ENCODE data around the gene GSTT2B.
"Not testable (repeated sequence)": the region's sequence is repeated elsewhere in the genome, so short reads cannot be mapped to it uniquely, and the experiment has no call there.

GSTT2B gene, protein sequence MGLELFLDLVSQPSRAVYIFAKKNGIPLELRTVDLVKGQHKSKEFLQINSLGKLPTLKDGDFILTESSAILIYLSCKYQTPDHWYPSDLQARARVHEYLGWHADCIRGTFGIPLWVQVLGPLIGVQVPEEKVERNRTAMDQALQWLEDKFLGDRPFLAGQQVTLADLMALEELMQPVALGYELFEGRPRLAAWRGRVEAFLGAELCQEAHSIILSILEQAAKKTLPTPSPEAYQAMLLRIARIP

DNA sequence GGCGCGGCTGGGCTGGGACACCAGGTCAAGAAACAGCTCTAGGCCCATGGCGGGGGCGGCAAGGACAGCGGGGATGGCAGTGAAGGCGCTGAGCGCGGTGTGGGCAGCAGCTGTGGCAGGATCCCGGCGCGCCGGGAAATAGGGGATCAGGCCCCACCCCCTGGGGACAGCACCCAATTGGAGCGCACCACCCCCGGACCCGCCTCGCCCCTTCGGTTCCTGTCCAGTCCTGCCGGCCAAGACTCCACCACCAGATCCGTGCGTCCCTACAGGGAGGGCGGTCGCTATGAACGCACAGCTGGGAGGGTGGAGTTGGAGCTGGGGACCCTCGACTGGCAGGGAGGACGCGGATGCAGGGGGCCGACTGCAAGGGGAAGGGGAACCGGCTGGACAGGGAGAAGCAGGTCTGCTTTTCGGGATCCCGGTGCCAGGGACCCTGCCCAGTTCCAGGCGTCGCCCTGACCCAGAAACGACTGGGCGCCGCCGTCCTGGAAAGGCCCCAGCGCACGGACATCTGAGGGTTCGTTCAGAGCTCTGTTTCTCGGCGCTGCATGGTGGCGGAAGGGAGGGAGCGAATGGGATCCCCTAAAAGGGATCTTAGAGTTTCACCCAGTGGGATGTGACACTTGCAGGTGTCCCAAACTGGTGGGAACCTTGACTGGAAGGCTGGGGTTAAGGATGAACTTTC lies at the start of gene GSTT2B:
GSTT2B (minus strand) TSS at position 112 of the 688 bp plus-strand sequence; CDS start at position 48, 64 bp downstream.
- not testable (repeated sequence) for H3K27ac Mint-ChIP-seq; H3K36me3 Mint-ChIP-seq (ENCODE audit: low read depth); H3K27me3 Mint-ChIP-seq; H3K9me3 Mint-ChIP-seq; H3K4me3 Mint-ChIP-seq; H3K4me1 Mint-ChIP-seq (ENCODE audit: low read depth)

DNA sequence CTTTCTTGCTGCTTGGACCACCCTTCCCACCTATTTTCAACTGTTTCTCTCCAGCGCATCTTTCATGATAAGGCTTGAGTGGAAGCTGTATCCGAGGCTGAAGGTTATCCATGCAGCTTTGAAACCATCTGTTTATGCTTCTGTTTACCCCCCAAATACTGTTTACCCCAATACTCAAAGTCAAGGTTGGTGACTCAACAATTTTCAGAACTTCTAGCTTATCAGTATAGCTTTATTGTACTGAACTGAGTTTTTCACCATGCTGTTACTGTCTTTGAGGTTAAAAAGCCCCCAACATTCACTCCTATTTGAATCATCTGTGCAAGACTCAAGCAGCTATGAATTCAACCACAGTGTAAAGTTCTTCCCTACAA lies 49.0 kb upstream of the GSTT2B start:
- Mint-ChIP-seq H3K27ac (peak overlapping the region; percentile 4), H3K9me3 (no peaks in the 10 kb centered on the region), H3K36me3 (ENCODE audit: low read depth) (peaks cover 5% of the 10 kb centered on the region), H3K4me1 (ENCODE audit: low read depth) (peaks cover 35% of the 10 kb centered on the region), H3K4me3 (peak overlapping the region; percentile 47), H3K27me3 (no peaks in the 10 kb centered on the region)

DNA sequence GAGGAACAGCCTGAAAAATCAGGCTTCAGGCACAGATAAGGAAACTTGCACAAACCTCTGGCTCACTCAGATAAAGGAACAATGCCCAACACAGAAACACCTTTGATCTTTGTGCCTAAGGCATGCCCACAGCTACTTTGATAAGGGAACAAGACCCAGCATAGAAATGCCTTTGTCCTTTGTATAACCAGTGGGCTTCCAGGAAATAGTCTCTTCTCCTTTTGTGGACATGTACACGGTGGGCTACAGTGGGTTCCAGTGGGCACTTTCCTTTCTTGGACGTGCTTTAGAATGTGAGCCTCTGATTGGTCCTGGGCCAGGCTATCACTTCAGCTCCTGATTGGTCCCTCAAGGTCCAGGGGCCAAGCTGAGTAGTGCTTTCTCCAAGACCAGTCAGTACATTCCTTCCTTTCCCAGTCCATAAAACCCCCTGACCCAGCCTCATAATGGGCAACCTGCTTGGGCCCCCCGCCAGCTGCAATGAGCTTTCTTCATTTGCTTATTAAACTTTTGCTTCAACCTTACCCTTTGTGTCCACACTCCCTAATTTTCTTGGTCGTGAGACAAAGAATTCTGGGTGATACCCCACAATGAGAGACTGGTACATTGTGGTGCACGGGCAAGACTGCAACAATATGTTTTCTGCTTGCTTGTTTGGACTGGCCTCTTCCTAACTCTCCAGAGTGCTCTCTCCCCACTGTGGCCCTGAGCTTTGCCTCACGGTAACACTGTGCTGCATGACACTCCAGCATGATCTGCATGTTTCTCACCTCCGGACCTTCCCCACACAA lies 48.4 kb upstream of the GSTT2B start:
- Mint-ChIP-seq H3K27me3 (no peaks in the 10 kb centered on the region), H3K4me1 (ENCODE audit: low read depth) (peaks cover 31% of the 10 kb centered on the region), H3K4me3 (no peak overlapping the region), H3K9me3 (no peaks in the 10 kb centered on the region), H3K27ac (no peak overlapping the region), H3K36me3 (ENCODE audit: low read depth) (peaks cover 5% of the 10 kb centered on the region)

DNA sequence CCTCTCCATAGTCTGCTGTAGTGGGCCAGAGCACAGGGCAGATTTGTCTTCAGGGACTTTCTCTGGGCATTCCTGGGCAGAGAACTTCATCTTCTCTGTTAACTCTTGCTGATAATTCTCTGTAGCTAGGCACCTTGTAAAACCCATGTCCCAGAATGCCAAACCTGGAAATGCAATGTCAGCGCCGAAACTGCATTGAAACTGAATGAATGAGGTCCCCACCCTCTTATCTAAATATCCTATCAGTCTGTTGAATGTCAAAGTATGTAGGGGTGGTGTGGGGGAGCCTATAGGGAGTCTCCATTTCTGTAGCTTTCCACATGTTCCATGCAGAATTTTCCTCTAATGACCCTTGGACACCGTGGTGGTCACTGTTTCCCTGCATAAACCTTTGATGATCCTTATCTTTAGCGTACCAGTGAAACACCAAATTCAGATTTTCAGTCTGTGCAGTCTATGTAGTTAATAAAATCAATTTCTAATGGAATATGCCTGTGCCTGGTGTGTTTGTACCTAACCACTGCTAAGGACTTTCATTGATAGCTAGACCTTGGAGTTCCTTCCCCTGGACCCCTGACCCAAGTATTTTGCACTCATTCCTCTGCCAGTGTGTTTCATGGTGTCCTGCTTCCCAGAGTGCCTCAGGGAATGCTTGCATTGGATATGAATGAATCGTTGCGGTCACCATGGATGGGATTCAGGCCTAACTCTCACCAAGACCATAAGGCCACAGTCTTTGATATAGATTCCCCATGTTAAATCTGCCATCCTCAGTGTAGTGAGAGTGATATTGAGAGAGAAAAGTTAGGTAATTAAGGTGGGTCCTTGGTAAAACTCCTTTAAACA lies 47.6 kb upstream of the GSTT2B start:
- H3K27me3 Mint-ChIP-seq = no peaks in the 10 kb centered on the region
- H3K9me3 Mint-ChIP-seq = no peaks in the 10 kb centered on the region
- H3K27ac Mint-ChIP-seq = no peak overlapping the region
- H3K4me1 Mint-ChIP-seq (ENCODE audit: low read depth) = peaks cover 24% of the 10 kb centered on the region
- peaks cover 2% of the 10 kb centered on the region for H3K36me3 Mint-ChIP-seq (ENCODE audit: low read depth)
- no peak overlapping the region for H3K4me3 Mint-ChIP-seq

DNA sequence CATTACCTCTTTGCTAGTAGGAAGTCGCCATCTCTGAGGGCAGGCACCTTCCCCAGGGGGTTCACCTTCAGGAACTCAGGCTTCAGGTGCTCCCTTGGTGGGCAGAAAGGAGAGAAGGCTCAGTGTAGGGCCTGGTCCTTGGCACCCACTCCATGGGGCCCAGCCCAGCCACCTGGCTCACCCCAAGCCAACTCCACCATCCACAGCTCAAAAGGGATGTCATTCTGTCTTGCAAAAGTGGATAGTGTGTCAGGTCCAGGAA lies 47.0 kb upstream of the GSTT2B start:
- no peak overlapping the region for H3K27ac Mint-ChIP-seq
- H3K36me3 Mint-ChIP-seq (ENCODE audit: low read depth) = no peaks in the 10 kb centered on the region
- H3K27me3 Mint-ChIP-seq = no peaks in the 10 kb centered on the region
- H3K4me1 Mint-ChIP-seq (ENCODE audit: low read depth) = peaks cover 19% of the 10 kb centered on the region
- no peak overlapping the region for H3K4me3 Mint-ChIP-seq
- H3K9me3 Mint-ChIP-seq = no peaks in the 10 kb centered on the region

DNA sequence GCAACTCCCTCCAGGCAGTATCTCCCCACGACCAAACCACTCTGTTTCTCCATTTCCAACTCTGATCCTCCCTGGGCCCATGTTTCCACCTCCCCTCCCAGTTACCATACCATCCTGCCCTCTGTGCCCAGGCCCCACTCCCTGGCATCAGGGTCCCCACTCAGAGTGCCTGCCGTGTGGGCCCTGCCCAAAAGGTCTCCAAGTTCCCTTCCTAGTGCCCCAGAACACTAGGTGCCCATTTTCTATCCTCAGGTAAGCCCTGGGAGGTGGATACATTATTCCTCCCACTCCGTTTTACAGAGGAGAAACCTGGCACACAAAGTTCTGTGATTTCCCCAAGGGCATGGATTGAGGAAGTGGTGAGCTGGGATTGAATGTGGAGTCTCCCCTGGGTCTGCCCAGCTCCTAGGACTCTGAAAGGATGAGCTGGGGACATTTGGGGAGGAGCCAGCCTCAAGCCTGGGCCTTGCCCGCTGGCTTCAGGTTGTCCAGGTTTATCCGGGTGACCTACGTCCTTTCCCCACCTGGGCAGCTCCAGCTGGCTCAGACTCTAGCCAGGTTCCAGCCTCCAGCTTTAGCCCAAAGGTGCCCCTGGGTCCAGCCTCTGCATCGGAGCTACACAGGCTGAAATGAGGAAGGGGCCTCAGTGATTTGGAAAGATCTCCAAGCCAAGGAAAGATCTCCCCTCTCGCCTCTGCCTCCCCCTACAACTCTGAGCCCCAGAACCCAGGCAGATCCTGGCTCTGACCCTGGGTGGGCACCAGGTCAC lies 46.4 kb upstream of the GSTT2B start:
- peaks cover 16% of the 10 kb centered on the region for H3K4me1 Mint-ChIP-seq (ENCODE audit: low read depth)
- no peak overlapping the region for H3K27ac Mint-ChIP-seq
- no peaks in the 10 kb centered on the region for H3K36me3 Mint-ChIP-seq (ENCODE audit: low read depth)
- no peak overlapping the region for H3K4me3 Mint-ChIP-seq
- no peaks in the 10 kb centered on the region for H3K27me3 Mint-ChIP-seq
- H3K9me3 Mint-ChIP-seq = no peaks in the 10 kb centered on the region

DNA sequence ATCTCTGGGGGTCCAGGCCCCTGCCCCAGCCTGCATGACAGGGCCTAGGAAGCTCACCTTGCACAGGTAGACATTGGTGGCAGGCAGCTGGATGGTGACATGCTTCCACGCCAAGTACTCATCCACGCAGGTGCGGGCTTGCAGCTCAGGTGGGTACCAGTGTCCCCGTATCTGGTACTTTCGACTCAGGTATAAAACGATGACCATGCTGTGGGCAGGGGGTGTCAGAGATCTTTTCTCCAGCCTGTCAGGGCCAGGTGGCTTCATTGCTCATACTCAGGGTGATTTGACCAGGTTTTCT lies 45.9 kb upstream of the GSTT2B start:
- Mint-ChIP-seq H3K36me3 (ENCODE audit: low read depth) (no peaks in the 10 kb centered on the region), H3K4me3 (no peak overlapping the region), H3K27me3 (no peaks in the 10 kb centered on the region), H3K4me1 (ENCODE audit: low read depth) (peaks cover 13% of the 10 kb centered on the region), H3K27ac (no peak overlapping the region), H3K9me3 (no peaks in the 10 kb centered on the region)

DNA sequence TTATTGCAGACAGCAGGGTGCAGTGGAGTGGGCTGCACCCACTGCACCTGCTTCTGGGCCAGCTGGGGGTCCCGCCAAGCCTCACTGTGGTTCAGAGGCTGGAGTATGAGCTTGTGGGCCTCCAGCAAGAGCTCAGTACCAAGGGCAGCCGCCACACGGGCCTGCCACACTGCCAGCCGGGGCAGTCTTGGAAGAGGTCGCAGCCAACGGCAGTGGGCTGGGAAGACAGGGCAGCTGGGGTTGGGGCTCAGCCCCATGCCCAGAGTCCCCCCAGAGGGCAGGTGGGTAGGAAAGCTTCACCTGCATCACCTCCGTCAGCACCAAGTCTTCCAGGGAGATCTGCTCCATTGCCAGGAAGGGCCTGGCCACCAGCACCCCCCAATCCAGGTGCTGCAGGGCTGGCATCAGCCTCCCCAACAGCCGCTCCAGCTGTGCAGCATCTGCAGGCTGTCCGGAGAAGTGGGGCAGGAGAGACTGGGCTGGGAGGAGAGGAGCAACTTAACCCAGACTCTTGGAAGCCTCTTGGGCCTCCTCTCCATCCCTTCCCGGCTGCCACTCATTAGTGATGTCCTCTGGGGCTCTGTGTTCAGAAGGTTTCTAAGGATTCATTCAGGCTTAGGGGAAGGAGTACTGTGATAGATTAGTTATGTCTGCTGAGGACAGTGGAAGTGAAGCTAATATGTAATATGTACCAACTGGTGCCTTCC lies 45.4 kb upstream of the GSTT2B start:
- peaks cover 10% of the 10 kb centered on the region for H3K4me1 Mint-ChIP-seq (ENCODE audit: low read depth)
- no peaks in the 10 kb centered on the region for H3K27me3 Mint-ChIP-seq
- H3K4me3 Mint-ChIP-seq = no peak overlapping the region
- no peaks in the 10 kb centered on the region for H3K9me3 Mint-ChIP-seq
- H3K36me3 Mint-ChIP-seq (ENCODE audit: low read depth) = no peaks in the 10 kb centered on the region
- no peak overlapping the region for H3K27ac Mint-ChIP-seq

DNA sequence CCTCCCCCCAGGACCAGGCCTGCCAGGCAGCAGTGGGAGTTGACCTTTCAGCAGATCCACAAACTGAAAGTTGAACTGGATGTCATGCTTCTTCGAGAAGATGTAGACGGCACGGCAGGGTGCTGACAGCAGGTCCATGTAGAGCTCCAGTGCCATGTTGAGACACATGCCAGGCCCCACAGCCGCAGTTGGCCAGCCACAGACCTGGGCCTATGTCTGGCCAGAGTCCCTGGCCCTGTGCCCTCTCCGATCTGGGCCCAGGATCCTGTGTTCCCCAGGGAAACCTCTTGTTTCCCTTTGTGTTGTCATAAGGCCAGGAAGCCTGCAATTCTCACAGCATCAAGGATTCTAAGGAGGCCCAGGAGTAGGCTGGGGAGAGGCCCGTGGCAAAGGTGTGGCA lies 44.2 kb upstream of the GSTT2B start, which contains the start of gene GSTT4:
GSTT4 (minus strand) TSS at position 253 of the 400 bp plus-strand sequence; CDS start at position 156, 97 bp downstream.
- Mint-ChIP-seq H3K4me1 (ENCODE audit: low read depth) (peaks cover 2% of the 10 kb centered on the region), H3K4me3 (no peak within 1 kb of the TSS), H3K27me3 (no peaks in the 10 kb centered on the region), H3K27ac (no peak within 1 kb of the TSS), H3K9me3 (no peaks in the 10 kb centered on the region), H3K36me3 (ENCODE audit: low read depth) (no peaks in the 10 kb centered on the region)

DNA sequence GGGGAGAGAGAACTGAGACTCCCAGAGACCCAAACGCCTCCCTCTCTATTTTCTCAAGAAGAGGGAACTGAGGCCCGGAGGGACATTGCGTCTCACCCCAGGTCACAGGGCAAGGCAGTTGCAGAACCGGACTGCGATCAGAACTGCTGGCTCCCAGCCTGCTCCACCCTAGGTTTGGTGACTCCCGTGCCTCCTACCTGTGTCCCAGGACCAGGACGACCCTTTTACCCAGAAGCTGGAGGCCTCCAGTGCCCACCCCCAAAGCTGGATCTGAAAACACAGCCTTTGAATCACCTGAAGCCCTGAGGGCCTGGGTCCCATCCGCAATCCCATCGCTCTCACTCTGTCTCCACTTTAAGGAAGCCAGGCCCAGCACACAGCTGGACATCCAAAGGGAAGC lies 42.9 kb upstream of the GSTT2B start:
- Mint-ChIP-seq H3K9me3 (no peaks in the 10 kb centered on the region), H3K4me1 (ENCODE audit: low read depth) (no peaks in the 10 kb centered on the region), H3K27ac (no peak overlapping the region), H3K36me3 (ENCODE audit: low read depth) (no peaks in the 10 kb centered on the region), H3K4me3 (no peak overlapping the region), H3K27me3 (no peaks in the 10 kb centered on the region)

DNA sequence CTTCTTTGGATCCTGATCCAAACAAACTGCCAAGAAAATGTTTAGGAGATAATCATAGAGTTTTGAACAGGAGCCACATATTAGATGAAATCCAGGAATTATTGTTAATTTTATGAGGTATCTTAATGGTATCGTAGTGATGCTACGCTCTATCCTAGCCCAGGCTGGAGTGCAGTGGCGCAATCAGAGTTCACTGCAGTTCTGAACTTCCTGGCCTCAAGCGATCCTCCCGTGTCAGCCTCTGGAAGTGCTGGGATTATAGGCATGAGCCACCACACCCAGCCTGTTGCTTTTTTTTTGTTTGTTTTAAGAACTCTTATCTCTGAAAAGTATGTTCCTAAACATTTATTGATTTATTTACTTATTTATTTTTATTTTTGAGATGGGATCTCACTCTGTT lies 41.9 kb upstream of the GSTT2B start:
- Mint-ChIP-seq H3K27me3 (no peaks in the 10 kb centered on the region), H3K4me1 (ENCODE audit: low read depth) (no peaks in the 10 kb centered on the region)

DNA sequence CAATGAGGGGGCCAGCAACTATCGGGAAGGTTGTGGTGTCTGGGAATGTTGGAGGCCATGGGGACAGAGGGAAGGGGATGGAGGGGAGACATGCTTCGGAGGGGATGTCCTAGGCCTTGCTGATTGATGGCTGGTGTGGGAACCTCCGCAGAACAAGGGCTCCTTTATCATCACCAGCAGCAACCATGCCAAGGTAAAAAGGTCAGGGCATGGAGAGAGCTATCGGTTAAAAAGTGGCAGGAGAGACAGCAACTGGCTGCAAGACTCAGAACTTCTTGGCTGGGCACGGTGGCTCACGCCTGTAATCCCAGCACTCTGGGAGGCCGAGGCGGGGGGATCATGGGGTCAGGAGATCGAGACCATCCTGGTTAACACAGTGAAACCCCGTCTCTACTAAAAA lies 41.3 kb upstream of the GSTT2B start:
- Mint-ChIP-seq H3K27ac (no peak overlapping the region), H3K27me3 (no peaks in the 10 kb centered on the region), H3K36me3 (ENCODE audit: low read depth) (no peaks in the 10 kb centered on the region), H3K9me3 (no peaks in the 10 kb centered on the region), H3K4me3 (no peak overlapping the region), H3K4me1 (ENCODE audit: low read depth) (no peaks in the 10 kb centered on the region)

More for the DNA sequence above, 41.9 kb upstream of the GSTT2B start:
- no peak overlapping the region for H3K4me3 Mint-ChIP-seq
- H3K9me3 Mint-ChIP-seq = no peaks in the 10 kb centered on the region
- H3K36me3 Mint-ChIP-seq (ENCODE audit: low read depth) = no peaks in the 10 kb centered on the region
- no peak overlapping the region for H3K27ac Mint-ChIP-seq

DNA sequence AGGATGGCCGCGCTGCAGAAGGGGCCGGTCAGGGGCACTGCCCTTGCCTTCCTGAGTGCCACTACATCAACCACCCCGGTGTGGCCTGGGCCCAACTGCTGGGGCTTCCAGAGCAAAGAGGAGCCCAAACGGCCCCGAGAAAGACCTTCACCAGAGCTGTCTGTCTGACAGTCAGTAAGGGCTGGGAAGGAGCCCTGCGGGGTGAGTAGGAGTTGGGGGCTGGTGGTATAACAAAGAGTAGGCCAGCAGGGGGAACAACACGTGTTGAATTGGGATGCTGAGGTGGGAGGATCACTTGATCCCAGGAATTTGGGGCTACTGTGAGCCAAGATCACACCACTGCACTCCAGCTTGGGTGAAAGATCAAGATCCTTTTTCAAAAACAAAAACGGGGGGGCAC lies 40.3 kb upstream of the GSTT2B start:
- Mint-ChIP-seq H3K27ac (no peak overlapping the region), H3K36me3 (ENCODE audit: low read depth) (no peaks in the 10 kb centered on the region), H3K4me1 (ENCODE audit: low read depth) (no peaks in the 10 kb centered on the region), H3K9me3 (no peaks in the 10 kb centered on the region), H3K27me3 (no peaks in the 10 kb centered on the region), H3K4me3 (no peak overlapping the region)

DNA sequence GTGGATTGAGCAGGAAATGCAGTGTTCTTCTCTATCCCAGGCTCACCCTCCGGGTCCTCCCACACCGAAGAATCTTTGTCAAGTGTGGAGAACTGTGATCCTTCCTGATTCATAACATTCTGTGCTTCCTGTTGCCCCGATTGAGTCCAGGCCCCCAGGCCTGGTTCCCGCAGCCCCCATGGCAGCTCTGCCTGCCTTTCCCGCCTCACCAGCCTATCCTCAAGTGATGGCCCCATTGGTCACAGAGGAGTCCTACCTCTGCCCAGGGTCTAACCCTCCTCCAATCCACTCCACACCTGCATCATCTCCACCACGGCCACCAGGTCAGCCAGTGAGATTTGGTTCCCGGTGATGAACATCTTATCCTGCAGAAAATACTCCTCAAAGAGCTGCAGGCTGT lies 38.8 kb upstream of the GSTT2B start:
- H3K9me3 Mint-ChIP-seq; H3K4me1 Mint-ChIP-seq (ENCODE audit: low read depth); H3K27ac Mint-ChIP-seq; H3K36me3 Mint-ChIP-seq (ENCODE audit: low read depth); H3K4me3 Mint-ChIP-seq; H3K27me3 Mint-ChIP-seq: not testable (repeated sequence)

Data from stimulated activated naive CD8-positive, alpha-beta T cell treated with anti-CD3 and anti-CD28 coated beads, Interleukin-15, Interleukin-2, amounts not matched to agents 100 ng/mL and 50 ng/mL, for 24 hours (primary cell).